ENCODE measurements around the gene KIAA1614.

KIAA1614 gene

GRCh38 chr1:180926164-180926981, 13.7 kb downstream of the KIAA1614 start:
- H3K4me2 ChIP-seq (ENCODE audit: low read length), result peak overlapping the region; percentile 15; the same call in 1 of the 2 replicates
- no peak overlapping the region for H3K27ac ChIP-seq (ENCODE audit: low read length)
- no peaks in the 10 kb centered on the region for H3K9me3 ChIP-seq (ENCODE audit: insufficient read depth, low read length)
- H2AFZ ChIP-seq (ENCODE audit: low read depth, low read length), result no peak overlapping the region
- H4K20me1 ChIP-seq (ENCODE audit: insufficient read depth, low read length), result no peaks in the 10 kb centered on the region
- H3K9ac ChIP-seq (ENCODE audit: low read length), result no peak overlapping the region
- peaks cover 53% of the 10 kb centered on the region for H3K4me1 ChIP-seq (ENCODE audit: low read length)
- H3K4me3 ChIP-seq (ENCODE audit: low read length), result no peak overlapping the region
- H3K79me2 ChIP-seq (ENCODE audit: low read length), result no peaks in the 10 kb centered on the region
- no peaks in the 10 kb centered on the region for H3K36me3 ChIP-seq (replicated peaks; ENCODE audit: low read depth, low read length)
- no peaks in the 10 kb centered on the region for H3K27me3 ChIP-seq (ENCODE audit: low read depth, low read length)
- no peak for TF ChIP-seq CTCF (IDR thresholded peaks at IDR 0.05; ENCODE audit: low read depth, low read length)
- no peak for TF ChIP-seq EZH2phosphoT487 (IDR thresholded peaks at IDR 0.05; ENCODE audit: low read depth)

GRCh38 chr1:180927348-180927747, 14.7 kb downstream of the KIAA1614 start:
- Histone ChIP-seq H4K20me1 (ENCODE audit: insufficient read depth, low read length) (no peaks in the 10 kb centered on the region), H3K79me2 (ENCODE audit: low read length) (no peaks in the 10 kb centered on the region), H2AFZ (ENCODE audit: low read depth, low read length) (no peak overlapping the region), H3K9ac (ENCODE audit: low read length) (no peak overlapping the region), H3K27me3 (ENCODE audit: low read depth, low read length) (no peaks in the 10 kb centered on the region), H3K4me3 (ENCODE audit: low read length) (no peak overlapping the region), H3K36me3 (replicated peaks; ENCODE audit: low read depth, low read length) (no peaks in the 10 kb centered on the region), H3K4me1 (ENCODE audit: low read length) (peaks cover 43% of the 10 kb centered on the region), H3K27ac (ENCODE audit: low read length) (no peak overlapping the region), H3K9me3 (ENCODE audit: insufficient read depth, low read length) (no peaks in the 10 kb centered on the region), H3K4me2 (ENCODE audit: low read length) (no peak overlapping the region)
- no peak for TF ChIP-seq EZH2phosphoT487 (IDR thresholded peaks at IDR 0.05; ENCODE audit: low read depth)

GRCh38 chr1:180927841-180928240, 15.1 kb downstream of the KIAA1614 start:
- Histone ChIP-seq H3K9ac (ENCODE audit: low read length) (no peak overlapping the region), H3K4me3 (ENCODE audit: low read length) (no peak overlapping the region), H3K9me3 (ENCODE audit: insufficient read depth, low read length) (no peaks in the 10 kb centered on the region), H4K20me1 (ENCODE audit: insufficient read depth, low read length) (no peaks in the 10 kb centered on the region), H3K27ac (ENCODE audit: low read length) (no peak overlapping the region), H3K4me2 (ENCODE audit: low read length) (no peak overlapping the region), H3K79me2 (ENCODE audit: low read length) (no peaks in the 10 kb centered on the region), H3K4me1 (ENCODE audit: low read length) (peaks cover 38% of the 10 kb centered on the region), H3K36me3 (replicated peaks; ENCODE audit: low read depth, low read length) (no peaks in the 10 kb centered on the region), H3K27me3 (ENCODE audit: low read depth, low read length) (no peaks in the 10 kb centered on the region), H2AFZ (ENCODE audit: low read depth, low read length) (no peak overlapping the region)
- TF ChIP-seq EZH2phosphoT487 (IDR thresholded peaks at IDR 0.05; ENCODE audit: low read depth), result no peak
- no peak for TF ChIP-seq CTCF (IDR thresholded peaks at IDR 0.05; ENCODE audit: low read depth, low read length)

- Histone ChIP-seq H3K27me3 (ENCODE audit: low read depth, low read length) (no peaks in the 10 kb centered on the region), H3K9me3 (ENCODE audit: insufficient read depth, low read length) (no peaks in the 10 kb centered on the region), H3K4me1 (ENCODE audit: low read length) (peaks cover 30% of the 10 kb centered on the region), H4K20me1 (ENCODE audit: insufficient read depth, low read length) (no peaks in the 10 kb centered on the region), H3K27ac (ENCODE audit: low read length) (no peak overlapping the region), H3K79me2 (ENCODE audit: low read length) (no peaks in the 10 kb centered on the region), H2AFZ (ENCODE audit: low read depth, low read length) (no peak overlapping the region), H3K36me3 (replicated peaks; ENCODE audit: low read depth, low read length) (no peaks in the 10 kb centered on the region), H3K4me3 (ENCODE audit: low read length) (no peak overlapping the region), H3K4me2 (ENCODE audit: low read length) (no peak overlapping the region), H3K9ac (ENCODE audit: low read length) (no peak overlapping the region)
- TF ChIP-seq CTCF (IDR thresholded peaks at IDR 0.05; ENCODE audit: low read depth, low read length), result no peak
Observed at GRCh38 chr1:180928331-180929230, 15.9 kb downstream of the KIAA1614 start.
